HuH-7.5 (cell line): ENCODE results near the gene EXOSC2.
"Not testable (repeated sequence)": the region's sequence is repeated elsewhere in the genome, so short reads cannot be mapped to it uniquely, and the experiment has no call there.

Experiments used
- DNase-seq: peaks from one replicate; pipeline ENCODE4 v3.0.0; 2011; ENCODE audit warnings: low spot score

The EXOSC2 gene

DNA sequence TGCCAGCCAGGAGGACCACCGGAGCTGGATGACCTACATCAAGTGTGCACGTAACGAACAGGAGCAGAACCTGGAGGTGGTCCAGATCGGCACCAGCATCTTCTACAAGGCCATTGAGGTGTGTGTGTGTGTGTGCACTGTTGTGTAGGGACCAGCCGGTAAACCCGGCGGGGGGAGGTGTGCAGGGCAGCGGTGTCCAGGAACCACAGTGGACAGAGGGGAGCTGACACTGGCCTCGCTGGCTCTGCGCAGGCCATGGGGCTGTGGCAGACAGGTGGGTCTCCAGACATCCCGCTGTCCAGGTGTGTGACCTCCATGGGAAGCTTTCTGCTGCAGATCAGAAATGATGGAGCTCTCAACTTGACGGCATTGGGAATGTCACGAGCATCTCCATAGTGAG is 25.4 kb upstream of the EXOSC2 start:
- no peak for DNase-seq

DNA sequence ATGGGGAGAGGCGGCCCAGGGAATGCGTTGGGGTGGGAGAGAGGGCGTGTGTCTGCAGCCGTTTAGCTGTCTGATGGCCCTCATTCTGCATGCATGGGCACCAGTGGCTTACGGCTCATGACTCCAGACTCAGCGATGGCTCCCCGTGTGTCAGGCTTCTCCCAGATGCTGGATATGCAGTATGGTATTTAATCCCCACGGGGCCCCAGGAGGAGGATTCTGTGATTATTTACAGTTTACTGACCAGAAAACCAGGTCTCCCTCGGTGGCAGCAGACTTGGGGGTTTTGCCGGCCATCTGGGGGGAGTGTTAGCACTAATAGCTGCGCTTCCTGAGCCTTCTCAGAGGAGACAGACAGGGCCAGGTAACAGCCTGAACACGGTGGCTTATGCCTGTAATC is 24.9 kb upstream of the EXOSC2 start:
- no peak for DNase-seq

DNA sequence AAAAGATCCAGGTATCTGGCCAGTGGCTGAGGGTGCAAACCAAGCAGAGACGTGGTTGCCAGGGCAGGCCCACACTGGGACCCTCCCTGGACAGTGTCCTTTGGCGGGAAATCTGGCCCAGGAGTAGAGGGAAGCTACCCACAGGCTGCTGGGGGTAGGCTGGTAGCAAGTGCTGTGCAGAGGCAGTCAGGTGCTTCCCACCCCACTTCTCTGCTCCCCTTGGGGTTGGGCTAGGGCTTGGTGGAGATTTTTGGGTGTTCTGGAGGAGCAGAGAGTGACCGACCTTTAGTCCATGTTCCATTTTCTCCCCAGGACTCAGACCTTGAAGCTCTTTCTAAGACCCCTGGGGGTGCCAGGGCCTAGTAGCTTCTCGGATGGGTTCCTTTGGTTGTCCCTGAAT is 23.6 kb upstream of the EXOSC2 start:
- no peak for DNase-seq

DNA sequence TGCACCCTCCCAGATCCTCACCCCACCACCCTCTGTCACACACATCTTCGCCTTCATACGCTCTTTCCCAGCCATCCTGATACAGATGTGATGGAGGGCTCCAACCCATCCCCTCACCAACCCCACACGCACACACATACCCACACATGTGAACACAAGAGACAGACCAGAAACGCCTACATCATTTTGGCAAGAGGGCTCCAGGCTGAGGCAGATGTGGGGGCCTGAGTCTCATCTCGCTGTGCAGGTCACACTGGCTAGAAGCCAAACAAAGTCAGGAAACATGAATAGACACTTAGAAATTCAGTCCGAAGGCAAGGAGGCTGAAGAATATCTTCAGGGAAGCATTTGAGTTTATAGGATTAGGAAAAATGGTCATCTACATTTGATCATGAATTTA is 22.9 kb upstream of the EXOSC2 start:
- no peak for DNase-seq

DNA sequence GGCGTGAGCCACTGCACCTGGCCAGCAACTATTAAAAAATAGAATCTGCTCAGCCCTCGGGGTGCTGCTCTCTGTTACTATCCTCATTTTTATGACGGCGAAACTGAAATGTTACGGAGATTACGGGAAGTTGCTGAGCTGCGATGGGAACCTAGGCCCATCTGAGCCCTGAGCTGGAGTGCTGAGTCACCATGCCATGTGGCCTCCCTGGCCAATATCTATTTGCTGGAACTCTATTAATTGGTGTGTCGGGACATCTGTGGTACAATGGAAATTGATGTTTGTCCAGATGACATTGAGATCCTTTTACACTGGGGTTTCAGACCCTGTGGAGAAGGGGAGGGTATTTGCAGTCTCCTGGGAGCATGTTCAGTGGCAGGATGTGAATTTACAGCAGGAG is 21.1 kb upstream of the EXOSC2 start:
- DNase-seq: no peak

DNA sequence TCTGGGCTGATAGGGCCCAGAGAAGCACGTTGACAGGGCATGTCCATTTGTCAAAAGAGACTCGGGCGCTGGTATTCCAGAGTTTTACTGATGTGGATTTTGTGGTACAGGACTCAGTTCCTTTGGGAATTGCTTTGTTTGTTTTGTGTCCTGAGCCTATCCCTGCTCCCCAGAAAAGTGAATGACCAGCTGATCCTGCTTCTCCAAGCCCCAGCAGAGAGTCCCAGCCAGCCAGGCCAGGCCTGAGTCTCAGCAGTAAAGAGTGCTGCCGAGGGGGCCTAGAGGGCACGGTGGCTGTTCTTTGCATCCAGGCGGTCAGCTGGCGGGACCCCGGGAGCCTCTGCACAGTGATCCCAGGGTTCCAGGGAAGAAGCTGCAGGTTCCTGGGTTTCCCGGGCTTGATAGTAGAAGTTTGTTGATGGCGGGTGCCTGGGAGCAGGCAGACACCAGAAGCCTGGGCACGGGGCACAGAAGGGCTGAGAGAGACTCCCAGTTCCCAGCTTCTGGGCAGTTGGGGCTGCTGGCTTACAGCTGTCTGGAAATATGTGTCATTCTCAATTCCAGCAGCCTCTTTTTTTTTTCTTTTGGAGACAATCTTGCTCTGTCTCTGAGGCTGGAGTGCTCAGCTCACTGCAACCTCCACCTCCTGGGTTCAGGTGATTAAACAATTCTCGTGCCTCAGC is 20.5 kb upstream of the EXOSC2 start:
- no peak for DNase-seq

DNA sequence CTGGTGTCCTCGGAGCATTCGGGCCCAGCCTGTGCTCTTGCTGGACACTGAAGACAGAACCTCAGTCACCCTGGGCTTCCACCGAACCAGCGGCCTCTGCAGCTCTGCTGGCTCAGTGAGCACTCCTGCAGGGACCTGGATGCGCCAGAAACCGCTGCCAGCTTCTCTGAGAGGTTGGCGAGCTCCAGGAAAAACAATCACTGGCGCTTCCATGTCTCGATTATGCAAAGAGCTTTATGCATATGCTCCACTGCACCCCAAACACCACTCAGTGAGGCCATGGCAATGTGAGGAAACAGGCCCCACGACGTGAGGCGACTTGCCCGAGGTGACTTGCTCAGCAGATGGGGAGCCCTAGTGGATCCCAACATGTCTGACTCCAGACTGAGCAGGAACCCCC is 18.2 kb upstream of the EXOSC2 start:
- DNase-seq: no peak

DNA sequence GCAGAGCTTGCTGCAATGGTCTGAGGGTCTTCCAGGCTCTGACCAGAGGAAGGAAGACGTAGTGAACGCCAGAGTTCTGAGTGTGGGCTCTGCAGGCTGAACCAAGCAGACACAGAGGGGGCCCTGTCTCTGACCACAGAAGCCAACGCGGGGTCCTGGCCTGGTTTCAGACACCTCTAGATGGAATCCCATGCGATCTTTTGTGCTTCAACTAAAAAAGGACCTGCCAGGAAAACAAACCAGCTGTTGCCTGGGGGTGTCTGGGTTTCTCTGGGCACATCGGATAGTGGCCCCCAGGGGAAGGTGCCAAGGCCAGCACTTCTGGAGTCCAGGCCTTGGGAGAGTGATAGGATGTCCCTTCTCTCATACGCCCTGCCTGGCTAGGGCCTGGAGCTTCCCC is 16.3 kb upstream of the EXOSC2 start:
- DNase-seq: no peak

DNA sequence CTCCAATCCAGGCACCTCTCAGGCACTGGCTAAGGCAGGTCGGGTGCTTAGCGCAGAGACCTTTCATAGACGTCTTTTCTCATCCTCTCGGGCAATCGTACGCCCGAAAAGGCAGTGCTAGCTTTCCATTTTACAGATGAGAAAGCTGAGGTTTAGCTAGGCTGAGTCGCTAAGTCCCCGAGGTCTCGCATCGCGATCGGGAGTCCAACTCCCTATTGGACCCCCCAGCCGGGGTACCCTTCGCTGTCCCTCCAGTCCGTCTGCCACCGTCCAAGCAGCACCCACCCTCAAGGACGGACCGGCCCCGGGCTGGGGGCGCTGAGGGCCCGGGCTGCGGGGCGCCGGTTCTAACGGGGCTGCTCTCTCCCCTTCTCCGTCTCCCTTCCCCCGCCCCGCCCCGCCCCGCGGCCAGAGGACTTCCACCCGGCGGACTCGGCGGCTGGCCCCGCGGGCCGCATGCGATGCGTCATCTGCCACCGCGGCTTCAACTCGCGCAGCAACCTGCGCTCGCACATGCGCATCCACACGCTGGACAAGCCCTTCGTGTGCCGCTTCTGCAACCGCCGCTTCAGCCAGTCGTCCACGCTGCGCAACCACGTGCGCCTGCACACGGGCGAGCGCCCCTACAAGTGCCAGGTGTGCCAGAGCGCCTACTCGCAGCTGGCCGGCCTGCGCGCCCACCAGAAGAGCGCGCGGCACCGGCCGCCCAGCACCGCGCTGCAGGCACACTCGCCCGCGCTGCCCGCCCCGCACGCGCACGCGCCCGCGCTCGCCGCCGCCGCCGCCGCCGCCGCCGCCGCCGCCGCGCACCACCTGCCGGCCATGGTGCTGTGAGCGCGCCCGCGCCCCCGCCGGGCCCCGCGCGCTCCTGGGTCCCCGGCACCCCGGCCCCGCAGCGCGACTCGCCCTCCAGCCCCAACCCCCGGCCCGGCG is 12.5 kb upstream of the EXOSC2 start:
- DNase-seq: peak; percentile 97

DNA sequence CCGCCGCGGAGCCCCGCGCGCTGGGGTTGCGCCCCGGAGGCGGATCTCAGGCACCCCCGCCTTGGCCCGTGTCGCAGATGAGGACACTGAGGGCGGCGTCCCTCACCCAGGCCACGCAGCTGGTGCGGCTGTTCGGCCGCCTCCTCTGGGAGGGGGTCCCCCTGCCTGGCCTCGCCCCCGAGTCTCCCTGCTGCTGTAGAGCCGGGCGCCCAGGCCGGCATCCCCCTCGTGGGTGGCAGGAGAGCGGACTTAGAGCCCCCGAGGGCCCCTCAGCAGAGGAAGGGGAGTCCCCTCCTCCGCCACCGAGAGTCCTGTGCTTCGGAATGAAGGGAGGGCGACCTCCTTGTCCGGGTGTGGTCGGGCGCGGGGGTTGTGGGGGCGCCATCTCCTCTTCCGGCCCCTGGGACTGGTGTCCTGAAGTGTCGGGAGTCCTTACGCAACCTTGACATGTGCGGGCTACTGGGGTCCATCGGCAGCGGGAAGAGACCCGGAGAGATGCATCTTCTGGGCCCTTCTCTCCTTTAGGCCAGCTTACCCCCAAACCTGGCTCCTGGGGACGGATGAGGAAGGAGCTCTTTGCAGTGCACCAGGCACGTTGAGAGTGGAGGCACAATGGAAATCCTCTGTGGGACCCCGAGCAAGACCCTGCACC is 11.7 kb upstream of the EXOSC2 start:
- peak; percentile 71 for DNase-seq

DNA sequence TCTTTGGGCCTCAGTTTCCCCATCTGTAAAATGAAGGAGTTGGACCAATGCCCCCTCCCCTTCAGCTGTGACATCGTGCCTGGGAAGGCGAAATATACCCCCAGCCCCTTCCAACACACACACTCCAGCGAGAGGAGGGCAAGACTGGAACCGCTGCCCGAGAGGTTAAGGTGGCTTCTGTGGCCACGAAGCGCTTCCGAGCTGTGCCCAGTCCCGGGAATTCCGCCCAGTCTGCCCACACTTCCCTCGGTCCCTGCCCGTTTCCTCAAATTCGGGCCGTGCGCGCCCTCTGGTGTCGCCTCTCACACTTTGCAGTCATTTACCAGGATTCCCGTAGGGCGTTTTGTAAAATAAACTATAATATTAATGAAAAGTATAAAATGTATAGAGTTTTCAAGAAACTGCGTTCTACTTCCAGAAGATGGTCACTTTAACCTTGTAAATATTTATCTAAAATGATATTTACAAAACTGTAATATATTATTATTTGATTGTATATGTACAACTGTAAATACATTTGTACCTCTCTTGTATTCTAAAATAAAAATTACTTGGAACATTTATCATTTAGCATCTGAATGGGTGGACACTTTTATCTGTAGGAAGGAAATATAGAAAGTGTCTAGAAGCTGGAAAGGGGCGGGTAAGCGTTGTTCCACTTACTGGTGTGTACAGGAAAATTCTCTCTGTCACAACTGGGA is 11.0 kb upstream of the EXOSC2 start:
- peak; percentile 93 for DNase-seq

DNA sequence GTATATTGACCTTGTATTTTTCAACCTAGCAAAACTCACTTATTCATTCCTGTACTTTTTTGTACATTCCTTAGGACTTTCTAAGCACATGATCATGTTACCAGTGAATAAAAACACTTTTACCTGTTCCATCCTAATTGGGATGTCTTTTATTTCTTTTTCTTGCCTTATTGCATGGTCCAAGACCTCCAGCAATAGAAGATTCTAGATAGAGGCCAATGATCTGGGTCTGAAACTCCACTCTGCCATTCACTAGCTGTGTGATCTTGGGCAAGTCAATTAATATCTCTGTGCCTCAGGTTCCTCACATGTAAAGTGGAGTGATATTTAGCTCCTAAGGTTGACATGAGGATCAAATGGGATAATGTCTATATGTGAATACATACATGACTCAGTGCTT is 8.5 kb upstream of the EXOSC2 start:
- DNase-seq: no peak

DNA sequence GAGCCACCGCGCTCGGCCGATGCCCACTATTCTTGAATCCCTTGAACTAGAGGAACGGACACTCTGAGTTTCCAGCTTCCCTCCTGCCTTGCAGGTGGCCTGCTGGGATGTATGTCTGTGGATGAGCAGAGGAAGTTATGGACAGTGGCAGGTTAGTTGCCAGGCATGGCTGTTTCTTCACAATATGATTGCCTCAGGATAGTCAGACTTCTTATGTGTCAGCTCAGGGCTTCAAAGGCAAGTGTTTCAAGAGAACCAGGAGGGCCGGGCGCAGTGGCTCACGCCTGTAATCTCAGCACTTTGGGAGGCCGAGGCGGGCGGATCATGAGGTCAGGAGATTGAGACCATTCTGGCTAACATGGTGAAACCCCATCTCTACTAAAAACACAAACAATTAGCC is 7.6 kb upstream of the EXOSC2 start:
- DNase-seq: not testable (repeated sequence)

DNA sequence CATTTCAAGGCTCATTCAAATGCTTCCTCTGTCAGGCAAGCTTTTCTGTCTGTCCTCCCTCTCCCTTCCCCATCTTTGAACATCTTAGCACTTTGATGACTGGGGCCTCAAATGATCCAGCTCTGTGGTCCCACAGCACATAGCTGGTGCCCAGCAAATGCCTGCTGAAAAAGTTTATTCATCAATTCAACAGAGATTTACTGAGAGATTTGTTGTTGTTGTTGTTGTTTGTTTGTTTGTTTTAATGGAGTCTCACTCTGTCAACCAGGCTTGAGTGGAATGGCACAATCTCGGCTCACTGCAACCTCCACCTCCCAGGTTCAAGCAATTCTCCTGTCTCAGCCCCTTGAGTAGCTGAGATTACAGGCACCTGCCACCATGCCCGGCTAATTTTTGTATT is 6.0 kb upstream of the EXOSC2 start:
- no peak for DNase-seq

DNA sequence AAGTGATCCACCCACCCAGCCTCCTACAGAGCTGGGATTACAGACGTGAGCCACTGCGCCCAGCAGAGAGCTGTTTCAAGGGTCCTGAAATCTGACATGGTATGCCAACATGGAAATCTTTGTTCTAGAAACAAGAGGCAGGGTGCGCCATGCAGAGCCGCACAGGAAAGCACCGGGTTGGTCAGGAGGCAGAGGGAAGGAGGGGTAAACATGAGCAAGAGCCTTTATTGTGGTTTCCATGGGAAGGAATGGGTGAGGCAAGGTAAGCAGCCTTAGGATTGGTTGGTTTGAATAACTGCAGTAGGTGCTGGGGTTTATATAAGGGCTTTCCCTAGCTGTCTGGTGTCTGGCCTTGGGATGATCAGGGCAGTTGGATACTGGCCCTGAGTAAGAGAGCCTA is 5.5 kb upstream of the EXOSC2 start:
- DNase-seq: no peak

DNA sequence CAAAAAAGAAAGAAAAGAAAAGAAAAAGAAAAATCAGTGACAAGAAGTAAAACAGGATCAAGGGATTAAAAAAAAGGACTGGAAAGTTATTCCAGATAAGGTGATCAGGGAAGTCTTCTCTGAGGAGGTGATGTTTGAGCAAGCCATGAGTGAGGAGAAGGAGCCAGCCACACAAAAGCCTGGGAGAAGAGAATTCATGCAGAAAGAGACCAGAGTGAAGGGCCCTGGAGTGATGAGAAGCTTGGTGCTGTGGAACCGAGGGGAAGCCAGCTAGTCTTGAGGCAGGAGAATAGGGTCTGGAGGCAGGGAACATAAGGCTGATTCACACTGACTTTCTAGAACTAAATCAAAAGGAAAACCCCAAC is 4.0 kb upstream of the EXOSC2 start:
- no peak for DNase-seq

DNA sequence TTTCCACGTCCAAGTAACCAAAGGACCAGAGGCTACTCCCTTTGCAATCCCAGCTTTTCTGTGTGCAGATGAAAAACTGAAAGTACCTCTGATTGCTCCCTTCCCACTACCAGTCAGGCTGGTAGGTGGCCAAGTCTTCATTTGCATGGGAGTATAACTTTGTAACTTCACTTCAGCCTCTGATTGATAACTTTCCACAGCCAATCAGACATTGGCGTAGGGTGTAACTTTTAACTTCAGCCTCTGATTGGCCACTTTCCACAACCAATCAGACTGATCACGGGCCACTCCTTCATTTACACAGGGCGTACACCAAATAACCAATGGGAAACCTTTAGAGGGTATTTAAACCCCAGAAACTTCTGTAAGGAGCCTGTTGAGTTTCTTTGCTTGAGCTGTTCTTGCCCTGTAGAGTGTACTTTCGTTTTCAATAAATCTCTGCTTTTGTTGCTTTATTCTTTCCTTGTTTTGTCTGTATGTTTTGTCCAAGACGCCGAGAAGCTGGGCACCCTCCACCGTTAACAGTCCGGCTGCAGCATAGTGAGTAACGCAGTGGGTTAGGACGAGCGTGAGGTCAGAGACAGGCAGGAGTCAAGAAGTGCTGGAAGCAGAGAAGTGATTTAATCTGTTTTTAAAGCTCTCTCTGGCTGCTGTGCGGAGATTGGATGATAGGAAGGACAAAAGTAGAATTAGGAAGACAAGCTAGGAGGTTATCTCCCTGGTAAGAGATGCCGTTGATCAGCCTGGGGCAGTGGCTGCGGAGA is 3.5 kb upstream of the EXOSC2 start:
- DNase-seq: peak; percentile 78

DNA sequence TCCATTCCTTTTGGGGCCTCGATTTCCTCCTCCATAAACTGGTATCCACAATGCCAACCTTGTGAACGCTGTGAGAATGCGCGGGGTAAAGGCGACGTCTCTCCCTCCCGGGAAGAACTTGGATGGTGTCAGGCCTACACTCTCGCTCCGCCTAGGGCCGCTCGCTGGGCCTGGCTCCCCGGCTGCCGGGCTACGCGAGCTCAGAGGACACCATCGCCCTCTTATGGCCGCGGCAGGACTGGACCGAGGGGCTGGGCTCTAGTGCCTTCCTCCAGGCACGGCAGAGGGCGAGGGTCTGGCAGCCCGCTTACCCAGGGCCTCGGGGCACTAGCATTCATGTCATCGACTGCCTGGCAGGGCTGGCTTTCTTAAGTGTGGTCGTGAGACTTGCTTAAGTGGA is 1.3 kb upstream of the EXOSC2 start:
- DNase-seq: no peak

DNA sequence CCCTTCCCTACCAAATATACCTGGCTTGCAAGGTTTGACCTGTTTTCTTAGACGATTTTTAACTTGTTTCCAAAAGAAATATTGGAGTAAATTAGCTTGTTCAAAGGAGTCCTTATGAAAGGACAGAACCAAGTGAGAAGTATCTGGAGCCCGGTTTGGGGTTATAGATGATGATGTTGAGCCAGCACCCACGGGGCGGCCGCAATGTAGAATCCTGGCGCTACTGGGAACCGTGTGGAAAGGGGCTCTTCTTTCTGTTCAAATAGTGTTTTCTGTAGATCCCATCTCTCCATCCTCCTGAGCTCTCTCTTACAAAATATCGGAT is 517 bp upstream of the EXOSC2 start:
- DNase-seq: no peak

DNA sequence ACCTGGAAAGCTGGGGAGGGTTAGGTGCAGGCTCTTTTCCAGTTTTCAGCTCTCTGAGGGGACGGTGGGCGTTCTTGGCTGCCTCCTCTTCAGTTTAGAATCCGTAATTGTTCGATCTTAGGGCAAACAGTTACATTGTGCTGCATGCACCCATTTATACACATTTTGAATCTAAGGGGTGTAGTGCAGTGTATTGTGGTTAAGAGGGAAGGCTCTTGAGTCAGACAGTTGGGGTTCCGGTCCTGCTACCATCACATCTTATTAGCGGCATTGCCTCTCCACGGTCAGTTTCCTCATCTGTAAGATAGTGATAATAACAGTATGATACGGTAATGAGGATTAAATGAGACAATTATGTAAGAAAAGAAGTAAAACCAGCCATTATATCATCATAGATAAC is 625 bp downstream of the EXOSC2 start:
- DNase-seq: no peak

DNA sequence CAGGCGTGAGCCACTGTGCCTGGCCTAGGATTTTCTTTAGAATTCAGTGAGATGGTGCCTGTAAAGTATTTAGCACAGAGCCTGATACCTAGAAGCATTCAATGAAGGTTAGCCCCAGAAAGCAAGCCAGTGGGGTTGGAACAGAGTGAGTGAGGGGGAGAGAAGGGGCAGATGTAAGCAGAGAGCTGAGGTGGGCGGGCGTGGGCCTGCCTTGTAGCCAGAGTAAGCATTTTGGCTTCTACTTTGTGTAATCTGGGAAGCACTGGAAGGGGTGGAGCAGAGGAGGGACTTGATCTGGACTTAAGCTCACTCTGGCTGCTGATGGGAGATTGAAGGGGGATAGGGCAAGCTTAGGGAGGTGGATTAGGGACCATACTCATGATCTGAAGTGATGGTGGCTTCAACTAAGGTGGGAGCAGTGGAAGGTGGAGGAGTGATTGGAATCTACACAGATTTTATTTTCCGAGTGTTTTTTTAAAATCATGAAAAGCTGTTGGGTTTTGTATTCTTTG is 2.6 kb downstream of the EXOSC2 start:
- DNase-seq: no peak

DNA sequence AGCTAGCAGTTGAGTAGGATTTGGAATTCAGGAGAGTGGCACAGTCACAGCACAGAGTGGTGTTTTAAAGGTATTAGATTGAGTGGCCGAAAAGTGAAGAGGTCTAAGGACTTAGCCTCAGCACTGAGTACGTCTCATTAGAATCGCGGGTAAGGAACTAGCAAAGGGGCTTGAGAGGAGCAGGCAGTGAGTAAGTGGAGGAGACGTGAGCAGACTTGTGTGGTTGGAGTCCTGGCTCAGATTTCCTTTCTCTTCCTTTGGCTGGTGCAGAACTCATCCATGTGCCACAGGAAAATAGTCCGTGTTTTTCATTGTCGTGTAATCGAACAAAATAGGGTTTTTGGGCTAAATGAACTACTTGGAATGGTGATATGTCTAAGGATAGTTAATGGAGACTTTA is 3.4 kb downstream of the EXOSC2 start:
- no peak for DNase-seq
